ENCODE measurements around the gene PIEZO2.

PIEZO2 gene

GRCh38 chr18:10690366-10690765 lies 459.0 kb downstream of the PIEZO2 start:
- H3K4me3 ChIP-seq (ENCODE audit: low read length) = no peak overlapping the region
- DNase-seq (ENCODE audit: low read depth, low spot score) = no peak

- H3K4me3 ChIP-seq (ENCODE audit: low read length) = no peak overlapping the region
- no peak for DNase-seq (ENCODE audit: low read depth, low spot score)
Observed at GRCh38 chr18:10690035-10690329, 459.4 kb downstream of the PIEZO2 start.

- DNase-seq (ENCODE audit: low read depth, low spot score) = no peak
- no peak overlapping the region for H3K4me3 ChIP-seq (ENCODE audit: low read length)
Observed at GRCh38 chr18:10689236-10690034, 459.9 kb downstream of the PIEZO2 start.

GRCh38 chr18:10688766-10689165 lies 460.6 kb downstream of the PIEZO2 start:
- H3K4me3 ChIP-seq (ENCODE audit: low read length) = no peak overlapping the region
- DNase-seq (ENCODE audit: low read depth, low spot score) = no peak

- no peak overlapping the region for H3K4me3 ChIP-seq (ENCODE audit: low read length)
- DNase-seq (ENCODE audit: low read depth, low spot score) = no peak
Observed at GRCh38 chr18:10687161-10687925, 462.0 kb downstream of the PIEZO2 start.

GRCh38 chr18:10686308-10686707 lies 463.1 kb downstream of the PIEZO2 start:
- no peak for DNase-seq (ENCODE audit: low read depth, low spot score)
- no peak overlapping the region for H3K4me3 ChIP-seq (ENCODE audit: low read length)

- DNase-seq (ENCODE audit: low read depth, low spot score) = no peak
Observed at GRCh38 chr18:10685484-10685883, 463.9 kb downstream of the PIEZO2 start.

GRCh38 chr18:10682368-10682714 lies 467.0 kb downstream of the PIEZO2 start:
- DNase-seq (ENCODE audit: low read depth, low spot score) = no peak
- H3K4me3 ChIP-seq (ENCODE audit: low read length) = no peak overlapping the region

More at GRCh38 chr18:10685484-10685883, 463.9 kb downstream of the PIEZO2 start:
- H3K4me3 ChIP-seq (ENCODE audit: low read length) = no peak overlapping the region

GRCh38 chr18:10681581-10682367 lies 467.6 kb downstream of the PIEZO2 start:
- H3K4me3 ChIP-seq (ENCODE audit: low read length) = no peak overlapping the region
- DNase-seq (ENCODE audit: low read depth, low spot score) = no peak

- no peak overlapping the region for H3K4me3 ChIP-seq (ENCODE audit: low read length)
- DNase-seq (ENCODE audit: low read depth, low spot score) = no peak
Observed at GRCh38 chr18:10680271-10680596, 469.1 kb downstream of the PIEZO2 start.

GRCh38 chr18:10679557-10680270 lies 469.7 kb downstream of the PIEZO2 start:
- H3K4me3 ChIP-seq (ENCODE audit: low read length) = no peak overlapping the region
- no peak for DNase-seq (ENCODE audit: low read depth, low spot score)

- DNase-seq (ENCODE audit: low read depth, low spot score) = no peak
- H3K4me3 ChIP-seq (ENCODE audit: low read length) = no peak overlapping the region
Observed at GRCh38 chr18:10671441-10671840, 477.9 kb downstream of the PIEZO2 start.

- H3K4me3 ChIP-seq (ENCODE audit: low read length) = no peak overlapping the region
- no peak for DNase-seq (ENCODE audit: low read depth, low spot score)
Observed at GRCh38 chr18:10670856-10671255, 478.5 kb downstream of the PIEZO2 start.

- H3K4me3 ChIP-seq (ENCODE audit: low read length) = no peak overlapping the region
- no peak for DNase-seq (ENCODE audit: low read depth, low spot score)
Observed at GRCh38 chr18:10669441-10670100, 479.8 kb downstream of the PIEZO2 start.

GRCh38 chr18:10663750-10664149 lies 485.6 kb downstream of the PIEZO2 start:
- H3K4me3 ChIP-seq (ENCODE audit: low read length) = no peak overlapping the region
- no peak for DNase-seq (ENCODE audit: low read depth, low spot score)

- DNase-seq (ENCODE audit: low read depth, low spot score) = no peak
- no peak overlapping the region for H3K4me3 ChIP-seq (ENCODE audit: low read length)
Observed at GRCh38 chr18:10661317-10661716, 488.1 kb downstream of the PIEZO2 start.

GRCh38 chr18:10660179-10660884 lies 489.0 kb downstream of the PIEZO2 start:
- H3K4me3 ChIP-seq (ENCODE audit: low read length) = no peak overlapping the region
- DNase-seq (ENCODE audit: low read depth, low spot score) = no peak

- DNase-seq (ENCODE audit: low read depth, low spot score) = no peak
- no peak overlapping the region for H3K4me3 ChIP-seq (ENCODE audit: low read length)
Observed at GRCh38 chr18:10659594-10659993, 489.8 kb downstream of the PIEZO2 start.
